Myocyte (in vitro differentiated cells): ENCODE measurements around the gene KRTAP12-1. TPM values are rescaled to one million over a fixed set of nuclear protein-coding genes. Genes with fewer than 3 reads are reported as not detected.

Source experiments
- DNase-seq: peaks from one replicate; pipeline ENCODE4 v3.0.0-alpha.2; 2012; ENCODE audit warnings: low read depth
- polyA plus RNA-seq: library from polyadenylated mRNA; unstranded; fragments of >200 nt; gene quantifications from one replicate; pipeline ENCODE4 v1.2.1, GENCODE V29; 2012; ENCODE audit warnings: missing spikeins
- total RNA-seq: library from RNA; depleted of rRNA; stranded (reverse); fragments of >200 nt; gene quantifications from 2 replicates; pipeline ENCODE4 v1.2.3, GENCODE V29; 2014

KRTAP12-1 gene, protein sequence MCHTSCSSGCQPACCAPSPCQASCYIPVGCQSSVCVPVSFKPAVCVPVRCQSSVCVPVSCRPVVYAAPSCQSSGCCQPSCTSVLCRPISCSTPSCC
- total RNA-seq, result not detected in 2 replicates
- not detected for polyA plus RNA-seq

DNA sequence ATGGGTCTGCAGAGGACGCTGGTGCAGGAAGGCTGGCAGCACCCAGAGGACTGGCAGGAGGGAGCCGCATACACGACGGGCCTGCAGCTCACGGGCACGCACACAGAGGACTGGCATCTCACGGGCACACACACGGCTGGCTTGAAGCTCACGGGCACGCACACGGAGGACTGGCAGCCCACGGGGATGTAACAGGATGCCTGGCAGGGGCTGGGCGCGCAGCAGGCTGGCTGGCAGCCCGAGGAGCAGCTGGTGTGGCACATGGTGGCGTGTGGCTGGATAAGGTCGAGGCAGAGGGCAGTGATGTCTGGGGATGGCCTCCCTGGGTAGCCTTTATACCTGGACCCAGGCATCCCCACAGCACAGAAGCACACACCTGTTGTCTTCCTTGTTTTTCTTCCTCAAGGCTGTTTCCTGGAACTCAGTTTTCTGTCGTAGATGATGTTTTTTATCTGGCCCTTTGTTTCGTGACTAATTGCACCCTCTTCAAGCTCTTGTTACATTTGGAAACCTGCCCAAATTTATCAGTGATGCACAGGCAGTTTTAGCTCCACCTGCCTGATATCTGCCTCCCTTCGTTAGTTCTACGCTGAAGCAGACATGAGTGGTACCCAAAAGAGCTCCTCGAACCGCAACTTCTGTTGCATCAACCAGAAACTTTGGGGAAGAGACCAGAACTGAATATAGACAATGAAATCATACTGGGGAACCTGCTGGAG lies at the start of gene KRTAP12-1:
KRTAP12-1 (minus strand) TSS at position 303 of the 719 bp plus-strand sequence; CDS start at position 263, 40 bp downstream.
- DNase-seq, result peak; percentile 33

DNA sequence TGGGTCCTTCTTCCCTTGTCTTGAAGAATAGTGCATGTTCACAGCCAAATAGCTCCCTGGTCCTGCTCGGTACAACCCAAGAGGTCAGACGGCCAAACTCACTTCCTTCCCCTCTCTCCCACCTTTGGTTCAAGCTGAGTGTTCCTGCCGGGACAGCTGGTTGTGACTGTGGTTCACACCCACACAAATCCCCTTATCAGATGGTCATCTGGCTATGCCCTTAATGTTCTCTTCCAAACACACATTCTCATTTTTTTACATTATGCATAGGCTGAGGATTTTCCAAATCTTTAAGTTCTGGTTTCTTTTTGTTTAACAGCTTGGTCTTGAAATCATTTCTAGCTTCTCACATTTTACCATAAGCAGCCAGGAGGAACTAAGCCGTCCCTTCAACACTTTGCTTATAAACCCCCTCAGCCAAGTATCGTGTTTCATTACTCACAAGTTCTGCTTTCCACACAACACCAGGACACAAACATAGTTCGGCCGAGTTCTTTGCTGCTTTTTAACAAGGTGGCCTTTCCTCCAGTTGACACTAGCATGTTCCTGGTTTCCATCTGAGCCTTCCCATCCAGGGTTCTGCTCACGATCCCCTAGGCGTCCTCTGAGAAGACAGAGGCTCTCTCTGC lies 49.1 kb upstream of the KRTAP12-1 start:
- DNase-seq, result no peak

DNA sequence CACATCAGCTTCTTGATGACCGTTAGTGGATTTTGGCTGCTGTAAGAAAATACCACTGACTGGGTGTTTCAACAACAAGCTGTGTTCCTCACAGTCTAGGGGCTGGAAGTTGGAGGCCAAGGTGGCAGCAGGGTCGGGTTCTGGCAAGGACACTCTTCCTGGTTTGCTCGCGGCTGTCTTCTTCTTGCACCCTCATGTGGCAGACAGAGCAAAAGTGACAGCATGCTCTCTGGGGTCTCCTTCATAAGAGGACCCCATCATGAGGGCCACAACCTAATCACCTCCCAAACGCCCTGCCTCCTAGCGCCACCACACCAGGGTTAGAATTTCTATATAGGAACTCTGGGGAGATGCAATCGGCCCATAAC lies 48.0 kb upstream of the KRTAP12-1 start:
- no peak for DNase-seq

DNA sequence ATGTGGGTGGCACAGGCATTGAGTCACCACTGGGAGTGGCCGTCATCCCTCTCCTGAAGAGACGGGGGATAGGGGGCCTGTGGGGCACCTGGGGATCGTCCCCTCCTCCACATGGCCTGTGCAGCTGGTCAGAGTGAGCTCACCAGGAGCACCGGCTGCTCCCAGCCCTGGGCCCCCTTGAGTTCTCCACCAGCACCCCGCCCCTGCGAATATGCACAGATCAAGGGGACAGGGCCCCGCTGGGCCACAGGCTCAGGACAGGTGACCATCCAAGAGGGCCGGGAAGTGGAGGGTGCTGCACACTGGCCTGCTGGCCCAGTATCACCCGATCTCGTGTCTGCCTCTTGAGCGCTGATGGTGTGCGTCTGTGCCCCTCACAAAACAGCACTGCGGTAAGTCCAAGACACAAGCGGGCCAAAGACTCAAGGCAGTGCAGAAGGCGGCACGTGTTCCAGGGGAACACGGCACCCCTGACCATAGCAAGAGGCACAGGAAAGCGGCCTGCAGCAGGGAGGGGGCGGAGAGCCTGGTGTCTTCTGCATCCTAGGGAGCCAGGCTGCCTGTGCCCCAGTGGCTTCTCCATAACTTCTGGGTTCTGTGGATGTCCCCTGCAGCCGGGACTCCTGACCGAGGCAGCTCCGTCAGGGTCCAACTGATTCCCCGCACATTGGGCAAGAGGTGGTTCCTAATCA lies 47.5 kb upstream of the KRTAP12-1 start:
- DNase-seq, result no peak

DNA sequence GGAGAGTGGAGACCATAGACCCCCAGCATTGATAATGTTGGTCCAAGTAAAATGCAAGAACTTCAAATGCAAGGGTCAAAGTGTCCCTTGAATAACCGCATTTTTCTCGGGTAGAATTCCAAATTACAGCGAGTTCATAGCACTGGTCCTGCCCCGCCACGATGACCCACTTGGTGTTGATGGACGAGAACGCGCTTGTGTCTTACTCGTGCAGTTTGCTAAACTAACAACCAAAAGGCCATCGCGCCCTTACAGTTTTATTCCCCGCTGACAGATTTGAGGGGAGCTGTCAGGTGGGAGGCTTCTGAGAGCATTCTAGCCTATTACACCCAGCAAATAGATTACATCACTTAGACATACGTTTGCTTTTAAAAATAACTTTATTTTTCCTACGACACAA lies 46.8 kb upstream of the KRTAP12-1 start:
- no peak for DNase-seq

DNA sequence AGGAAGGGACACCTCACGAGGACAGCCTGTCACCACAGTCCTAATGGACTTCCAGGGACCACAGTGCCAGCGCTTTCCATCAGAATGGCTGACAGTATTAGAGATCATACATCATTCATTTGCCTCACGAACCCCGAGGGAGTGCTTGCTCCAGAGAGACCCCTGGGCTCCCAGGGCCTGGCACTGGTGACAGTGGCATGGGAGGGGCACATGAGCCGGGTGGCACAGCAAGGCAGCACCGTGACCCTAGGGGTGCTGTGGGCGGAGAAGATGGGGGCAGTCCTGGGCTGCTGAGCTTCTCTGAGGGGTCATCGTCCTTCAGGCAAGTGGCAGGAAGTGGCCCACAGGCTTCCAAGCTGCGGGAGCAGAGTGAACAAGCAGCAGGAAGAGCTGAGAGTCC lies 45.8 kb upstream of the KRTAP12-1 start:
- no peak for DNase-seq

DNA sequence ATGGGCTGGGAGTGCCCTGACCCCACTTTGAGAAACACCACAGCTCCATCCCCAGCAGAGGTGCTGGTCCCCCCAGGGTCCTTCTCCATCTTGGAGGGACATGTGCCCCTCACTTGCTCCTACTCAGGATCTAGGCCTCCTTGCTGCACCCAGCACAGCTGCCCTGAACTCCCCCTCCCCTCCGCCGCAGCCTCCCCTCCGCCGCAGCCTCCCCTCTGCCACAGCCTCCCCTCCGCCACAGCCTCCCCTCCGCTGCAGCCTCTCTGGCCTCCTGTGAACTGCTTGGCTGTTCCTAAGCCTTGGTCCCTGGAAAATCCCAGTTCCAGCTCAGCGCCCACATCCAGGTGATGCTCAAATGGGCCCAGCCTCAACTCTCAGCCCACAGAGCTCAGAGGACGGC lies 45.4 kb upstream of the KRTAP12-1 start:
- no peak for DNase-seq

DNA sequence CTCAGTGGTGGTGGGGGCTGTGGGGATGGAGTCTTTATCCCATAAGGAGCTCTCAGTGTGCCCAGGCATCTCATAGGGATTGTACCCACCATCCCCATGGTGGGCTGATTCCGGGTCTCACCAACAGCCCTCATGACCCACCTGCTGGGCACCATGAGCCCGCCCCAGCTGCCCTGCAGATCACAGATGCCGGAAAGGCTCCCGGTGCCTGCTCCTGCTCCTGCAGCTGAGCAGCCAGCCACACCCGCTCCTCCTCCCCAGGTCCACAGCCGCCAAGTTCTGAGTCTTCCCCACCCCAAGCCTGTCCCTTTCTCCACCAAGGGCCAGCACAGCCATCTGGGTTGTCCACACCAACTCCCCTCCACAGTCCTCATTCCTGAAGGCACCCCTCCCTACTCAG lies 44.9 kb upstream of the KRTAP12-1 start:
- no peak for DNase-seq

DNA sequence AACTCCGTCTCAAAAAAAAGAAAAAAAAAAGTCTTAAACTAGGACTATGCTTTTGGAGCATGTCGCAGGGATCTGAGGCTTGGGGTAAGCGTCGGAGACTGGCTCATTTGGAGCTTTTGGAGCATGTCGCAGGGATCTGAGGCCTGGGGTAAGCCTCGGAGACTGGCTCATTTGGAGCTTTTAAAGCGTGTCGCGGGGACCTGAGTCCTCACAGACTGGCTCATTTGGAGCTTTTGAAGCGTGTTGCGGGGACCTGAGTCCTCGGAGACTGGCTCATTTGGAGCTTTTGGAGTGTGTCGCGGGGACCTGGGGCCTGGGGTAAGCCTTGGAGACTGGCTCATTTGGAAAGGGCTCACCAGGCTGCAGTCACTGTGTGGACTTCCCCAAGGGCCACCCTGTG lies 43.0 kb upstream of the KRTAP12-1 start:
- no peak for DNase-seq

DNA sequence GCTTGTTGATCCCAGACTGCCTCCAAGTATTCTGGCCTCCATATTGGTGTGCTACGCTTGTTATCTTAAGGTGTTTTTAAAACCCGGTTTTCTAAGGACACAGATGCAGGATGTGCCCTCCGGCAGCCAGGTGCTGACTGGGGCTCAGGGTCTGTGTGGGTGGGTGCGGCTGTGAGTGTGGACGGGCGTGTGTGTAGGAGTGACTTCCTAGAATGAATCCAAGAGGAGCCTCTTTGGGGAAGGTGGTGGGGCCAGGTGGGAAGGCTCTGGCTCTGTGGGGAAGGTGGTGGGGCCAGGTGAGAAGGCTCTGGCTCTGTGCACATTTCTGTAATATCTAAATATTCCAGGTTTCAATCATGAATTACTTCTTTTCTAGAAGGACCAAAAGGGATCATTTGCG lies 42.2 kb upstream of the KRTAP12-1 start:
- no peak for DNase-seq

DNA sequence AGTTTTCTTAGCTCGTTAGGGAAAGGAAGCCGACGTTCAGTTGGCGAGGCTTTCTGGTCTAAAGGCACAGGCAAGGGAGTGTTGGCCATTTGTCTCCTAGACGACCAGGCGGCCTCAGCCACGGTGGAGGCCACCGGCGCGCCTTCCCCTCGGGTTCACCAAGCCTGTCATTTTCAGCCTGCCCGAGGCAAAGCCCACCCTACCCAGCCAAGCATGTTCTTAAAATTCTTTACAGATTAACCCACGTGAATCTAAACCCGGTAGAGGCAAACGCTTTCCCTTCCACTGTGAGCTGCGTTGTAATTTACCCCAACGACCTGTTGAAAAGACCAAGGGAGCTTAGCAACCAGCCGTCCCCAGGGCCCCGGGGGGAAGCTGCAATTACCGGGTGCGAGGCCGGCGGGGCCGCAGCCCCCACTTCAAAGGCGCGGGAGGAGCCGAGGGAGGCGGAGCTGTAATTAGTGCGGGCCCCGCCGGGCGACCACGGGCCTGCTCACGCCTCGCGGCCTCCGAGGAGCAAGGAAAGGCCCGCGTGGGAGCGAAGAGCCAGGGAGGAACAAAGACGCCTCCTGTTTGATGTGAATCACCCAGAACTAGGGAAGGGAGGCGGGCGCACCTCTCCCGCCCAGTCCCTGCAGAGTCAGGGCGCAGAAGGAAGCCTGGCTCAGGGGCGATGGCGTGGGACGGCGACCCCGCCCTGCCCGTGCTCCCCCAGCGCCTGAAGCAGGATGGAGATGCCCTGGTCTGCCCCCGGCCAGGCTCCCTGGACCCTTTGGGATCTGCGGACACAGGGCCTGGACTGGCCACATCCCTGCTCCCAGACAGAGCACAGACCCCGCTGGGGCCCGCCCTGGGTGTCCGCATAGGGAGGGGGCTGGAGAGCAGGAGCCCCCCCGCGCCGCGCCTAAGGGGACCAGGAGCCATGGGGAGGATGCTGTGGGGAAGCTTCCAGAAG lies 41.5 kb upstream of the KRTAP12-1 start:
- no peak for DNase-seq

DNA sequence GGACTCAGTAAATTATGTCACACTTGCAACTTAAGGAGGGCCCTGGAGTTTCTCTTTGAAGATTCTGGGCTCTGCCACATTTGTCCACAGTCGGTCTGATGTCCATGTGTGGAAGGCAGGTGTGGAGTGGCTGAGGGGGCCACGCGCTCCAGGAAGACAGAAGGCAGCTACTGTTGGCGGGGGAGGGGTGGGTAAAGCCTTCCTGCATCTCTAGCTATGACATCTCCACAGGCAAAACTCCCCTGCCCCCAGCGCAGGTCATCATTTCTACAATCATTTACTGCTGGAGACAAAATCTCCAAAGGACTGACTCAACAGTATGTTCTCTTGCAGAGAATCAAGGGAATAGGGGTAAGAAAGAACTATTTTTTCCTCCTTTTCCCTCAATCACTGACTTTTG lies 40.8 kb upstream of the KRTAP12-1 start:
- DNase-seq, result no peak

DNA sequence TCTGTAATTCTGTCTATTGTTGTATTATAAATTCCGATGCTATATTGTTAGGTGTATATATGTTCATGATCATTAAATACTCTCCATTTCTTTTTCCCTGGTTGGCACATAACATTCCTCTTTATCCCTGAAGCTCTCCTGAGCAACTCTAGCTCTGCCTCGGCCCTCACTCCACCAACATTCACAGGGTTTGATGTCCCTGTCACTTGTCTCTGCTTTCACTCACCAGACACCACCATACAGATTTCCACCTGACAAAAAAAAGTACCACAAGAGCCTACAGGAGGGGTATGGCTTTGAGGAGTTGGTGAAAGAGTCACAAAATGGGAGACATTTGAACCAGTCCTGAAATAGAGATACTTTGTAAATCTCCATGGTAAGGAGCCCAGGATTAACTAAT lies 38.2 kb upstream of the KRTAP12-1 start:
- DNase-seq, result no peak

DNA sequence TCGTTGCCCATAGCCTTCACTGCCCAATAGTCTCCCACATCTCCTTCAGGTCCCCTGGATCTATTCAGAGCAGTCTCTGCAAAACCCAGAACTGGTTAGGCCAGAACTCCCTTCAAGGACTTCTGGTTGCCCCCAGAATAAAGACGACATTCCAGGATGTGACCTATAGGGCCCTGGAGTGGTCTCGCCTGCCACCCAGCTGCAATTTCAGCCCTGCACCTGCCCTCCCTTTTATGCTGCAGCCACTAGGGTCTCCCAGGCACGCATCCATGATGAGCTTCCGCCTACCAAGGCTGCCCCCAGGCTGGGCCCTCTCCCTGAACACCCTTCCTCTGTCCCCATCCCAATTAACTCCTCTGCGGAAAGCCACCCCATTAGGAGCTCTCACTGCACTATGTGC lies 36.6 kb upstream of the KRTAP12-1 start:
- no peak for DNase-seq

DNA sequence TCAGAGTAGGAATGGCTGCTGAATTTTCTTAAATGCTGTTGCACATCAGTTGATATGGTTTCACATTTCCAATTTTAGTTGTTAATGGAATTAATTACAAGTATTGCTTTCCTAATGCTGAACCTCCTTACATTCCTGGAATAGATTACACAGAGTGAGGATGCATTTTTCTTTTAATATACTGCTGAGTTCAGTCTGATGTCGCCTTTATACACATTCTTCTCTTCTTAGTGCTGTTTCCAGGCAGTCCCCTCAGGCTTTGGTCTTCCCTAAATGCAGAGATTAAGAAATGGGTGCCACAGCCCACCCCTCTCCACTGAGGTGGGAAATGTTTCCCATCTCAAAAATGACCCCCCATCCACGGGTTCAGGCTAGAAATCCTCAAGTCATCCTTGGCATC lies 36.1 kb upstream of the KRTAP12-1 start:
- no peak for DNase-seq

DNA sequence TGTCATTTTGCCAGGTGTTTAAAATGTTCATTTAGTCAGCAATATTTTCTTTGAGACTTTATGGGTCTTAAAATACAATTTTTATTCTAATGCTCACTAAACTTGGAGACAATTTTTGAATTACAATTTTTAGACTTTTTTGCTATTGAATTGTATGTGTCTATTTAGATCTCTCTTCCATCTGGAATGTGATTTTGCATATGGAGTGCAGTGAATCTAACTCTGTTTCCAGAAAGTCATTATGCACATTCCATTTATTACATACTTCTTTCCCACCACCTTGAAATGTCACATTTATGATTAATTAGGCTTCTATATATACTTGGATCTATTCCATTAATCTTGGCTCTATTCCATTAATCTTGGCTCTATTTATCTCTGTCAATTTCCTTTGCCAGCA lies 35.0 kb upstream of the KRTAP12-1 start:
- DNase-seq, result no peak

DNA sequence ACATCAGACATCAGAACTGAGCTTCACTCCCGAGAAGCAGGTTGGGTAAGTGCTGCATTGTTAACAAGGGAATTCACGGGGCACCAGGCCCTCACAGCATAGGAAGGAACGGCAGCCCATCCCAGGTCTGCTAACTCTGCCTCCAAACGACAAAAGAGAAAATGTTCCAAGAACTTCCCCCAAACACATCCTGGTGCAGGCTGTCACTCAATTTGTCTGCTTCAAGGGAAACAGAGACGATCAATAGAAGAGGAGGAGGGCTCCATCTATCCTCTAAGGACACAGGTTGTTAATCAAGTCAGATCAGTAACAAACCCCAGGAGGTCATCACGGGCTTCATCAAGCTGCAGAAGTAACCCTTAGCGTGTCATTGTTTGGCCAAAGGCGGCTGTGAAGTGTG lies 32.9 kb upstream of the KRTAP12-1 start:
- no peak for DNase-seq

DNA sequence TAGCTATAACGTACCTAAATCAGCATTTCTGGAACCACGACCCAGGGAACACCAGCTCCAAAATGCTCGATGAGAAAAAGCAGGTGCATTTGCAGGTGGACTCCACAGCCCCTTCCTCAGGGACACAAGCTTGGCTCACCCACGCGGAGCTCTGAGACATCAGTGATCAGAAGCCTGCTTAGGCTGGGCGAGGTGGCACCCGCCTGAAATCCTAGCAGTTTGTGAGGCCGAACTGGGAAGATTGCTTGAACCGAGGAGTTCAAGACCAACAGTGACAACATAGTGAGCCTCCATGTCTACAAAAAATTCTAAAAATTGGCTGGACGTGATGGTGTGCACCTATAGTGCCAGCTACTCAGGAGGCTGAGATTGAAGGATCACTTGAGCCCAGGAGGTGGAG lies 31.9 kb upstream of the KRTAP12-1 start:
- DNase-seq, result no peak

DNA sequence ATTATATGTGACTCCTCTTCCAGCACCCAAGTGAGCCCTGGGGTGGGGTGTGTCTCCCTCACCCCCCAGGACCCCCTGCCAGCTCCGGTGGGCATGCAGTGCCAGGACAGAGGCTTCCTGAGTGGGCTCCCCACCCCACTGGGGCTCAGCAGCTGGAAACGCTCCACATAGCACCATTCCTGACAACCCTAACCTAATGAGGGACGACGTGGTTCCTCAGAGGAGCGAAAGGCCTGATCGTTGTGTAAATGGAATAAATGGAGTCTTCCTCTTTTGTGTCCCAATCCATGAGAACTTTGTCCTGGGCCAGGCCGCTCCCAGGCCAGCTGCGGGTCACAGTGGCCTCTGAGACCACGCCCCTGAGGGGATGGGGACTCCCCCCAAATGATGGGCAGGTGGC lies 31.2 kb upstream of the KRTAP12-1 start:
- no peak for DNase-seq

DNA sequence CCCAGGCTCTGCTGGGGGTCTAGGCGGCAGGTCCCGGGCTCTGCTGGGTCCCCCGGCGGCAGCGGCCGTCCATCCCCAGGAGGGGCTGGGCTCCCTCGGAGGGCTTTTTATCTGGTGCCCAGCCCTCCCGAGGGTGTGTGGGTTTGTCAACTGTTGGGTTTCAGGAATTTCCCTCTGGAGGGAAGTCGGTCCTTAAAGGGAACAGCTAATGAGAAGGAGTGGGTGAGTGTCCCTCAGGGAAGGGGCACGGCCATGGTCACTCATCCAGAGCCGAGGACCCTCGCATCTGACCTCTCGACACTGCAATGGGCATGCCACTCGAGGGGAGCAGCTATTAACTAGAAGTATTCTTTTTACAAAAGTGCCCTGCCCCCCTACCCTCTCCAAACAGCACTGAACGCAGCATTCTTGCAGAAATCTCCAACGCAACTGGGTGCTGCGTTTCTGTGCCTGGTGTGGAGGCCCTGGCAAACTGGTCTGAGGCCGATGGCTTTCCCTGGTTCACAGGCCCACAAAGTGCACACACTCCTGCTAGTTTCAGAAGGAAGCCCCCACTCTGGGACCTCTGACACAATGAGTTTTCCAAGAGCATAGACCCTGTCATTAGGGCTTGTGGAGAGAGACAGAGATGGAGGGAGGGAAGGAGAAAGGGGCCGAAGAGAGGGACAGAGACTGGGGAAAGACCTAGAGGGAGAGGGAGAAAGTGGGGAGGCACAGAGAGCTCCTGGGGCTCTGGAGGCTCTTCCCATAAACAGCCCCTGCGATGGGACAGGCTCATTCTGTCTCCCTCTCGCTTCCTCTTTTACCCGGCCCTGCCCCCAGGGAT lies 30.5 kb upstream of the KRTAP12-1 start:
- DNase-seq, result no peak
